Neuronal stem cell (in vitro differentiated cells): ENCODE measurements around the gene IDI1.
"Not testable (repeated sequence)": the region's sequence is repeated elsewhere in the genome, so short reads cannot be mapped to it uniquely, and the experiment has no call there.

ENCODE experiments used
- DNase-seq: peaks from one replicate; pipeline ENCODE4 v3.0.0-alpha.2; 2013; ENCODE audit warnings: low spot score
- H2AFZ ChIP-seq: one replicate; pipeline ENCODE4 v1.6.1; 2013; ENCODE audit warnings: mild to moderate bottlenecking, low read length, inconsistent platforms
- H2AK5ac ChIP-seq: 2 replicates; pipeline ENCODE4 v1.6.1; 2013; ENCODE audit warnings: low read depth, mild to moderate bottlenecking, inconsistent platforms, low read length, moderate library complexity, mixed read lengths
- H2BK120ac ChIP-seq: 2 replicates; pipeline ENCODE4 v1.6.1; 2013; ENCODE audit warnings: low read depth, mild to moderate bottlenecking, inconsistent platforms, low read length, moderate library complexity, mixed read lengths
- H2BK12ac ChIP-seq: one replicate; pipeline ENCODE4 v1.6.1; 2013; ENCODE audit warnings: low read length, inconsistent platforms
- H2BK15ac ChIP-seq: 2 replicates; pipeline ENCODE4 v1.6.1; 2013; ENCODE audit warnings: mild to moderate bottlenecking, low read length, inconsistent platforms, mixed read lengths
- H2BK5ac ChIP-seq: one replicate; pipeline ENCODE4 v1.6.1; 2013; ENCODE audit warnings: inconsistent platforms, mild to moderate bottlenecking, low read length, moderate library complexity
- H3K14ac ChIP-seq: one replicate; pipeline ENCODE4 v1.6.1; 2013; ENCODE audit warnings: low read length, inconsistent platforms
- H3K18ac ChIP-seq: 2 replicates; pipeline ENCODE4 v1.6.1; 2013; ENCODE audit warnings: low read length, inconsistent platforms
- H3K23ac ChIP-seq: 2 replicates; pipeline ENCODE4 v1.6.1; 2013; ENCODE audit warnings: low read depth, mild to moderate bottlenecking, mixed read lengths, low read length, inconsistent platforms; ENCODE audit not compliant: poor library complexity
- H3K27ac ChIP-seq: replicated peaks from 3 replicates; pipeline ENCODE4 v1.5.1; 2013; ENCODE audit warnings: low read length, inconsistent platforms
- H3K27me3 ChIP-seq, 3 experiments: 2 replicates each; pipeline ENCODE4 v1.6.1; 2013; ENCODE audit warnings: low read length in 3 of 3, mild to moderate bottlenecking in 2 of 3, inconsistent platforms in 1 of 3, low read depth in 1 of 3, mixed read lengths in 1 of 3, moderate library complexity in 1 of 3; ENCODE audit not compliant: control insufficient read depth in 3 of 3, insufficient read depth in 3 of 3
- H3K36me3 ChIP-seq, 2 donors: replicated peaks in 1 of 2; 2 replicates each; pipeline ENCODE4 v1.6.1; 2013; ENCODE audit warnings: low read length in 2 of 2; ENCODE audit not compliant: control insufficient read depth in 2 of 2, insufficient read depth in 2 of 2
- H3K4ac ChIP-seq: 2 replicates; pipeline ENCODE4 v1.6.1; 2013; ENCODE audit warnings: inconsistent platforms, mild to moderate bottlenecking, low read length, moderate library complexity
- H3K4me1 ChIP-seq, 2 donors: 1 replicate in 1 of 2; 2 replicates in 1 of 2; pipeline ENCODE4 v1.6.1; 2013; ENCODE audit warnings: low read length in 2 of 2, low read depth in 1 of 2; ENCODE audit not compliant: control insufficient read depth in 2 of 2, insufficient read depth in 1 of 2
- H3K4me2 ChIP-seq: one replicate; pipeline ENCODE4 v1.6.1; 2013; ENCODE audit warnings: mild to moderate bottlenecking, low read length, inconsistent platforms; ENCODE audit not compliant: insufficient read depth, poor library complexity, severe bottlenecking
- H3K4me3 ChIP-seq, 2 donors: 2 replicates each; pipeline ENCODE4 v1.5.1; 2013; ENCODE audit warnings: low read length in 2 of 2, mild to moderate bottlenecking in 2 of 2, inconsistent platforms in 1 of 2, moderate library complexity in 1 of 2
- H3K79me1 ChIP-seq: one replicate; pipeline ENCODE4 v1.6.1; 2013; ENCODE audit warnings: low read depth, mild to moderate bottlenecking, inconsistent platforms, low read length, moderate library complexity
- H3K9ac ChIP-seq: one replicate; pipeline ENCODE4 v1.6.1; 2013; ENCODE audit warnings: mild to moderate bottlenecking, low read depth, low read length, inconsistent platforms; ENCODE audit not compliant: poor library complexity
- H3K9me3 ChIP-seq, 2 donors: replicated peaks in 1 of 2; 2 replicates each; pipeline versions ENCODE3 to v1.6.1; 2013; ENCODE audit warnings: low read length in 2 of 2, mild to moderate bottlenecking in 2 of 2, inconsistent platforms in 1 of 2, low read depth in 1 of 2, mixed read lengths in 1 of 2, moderate library complexity in 1 of 2; ENCODE audit not compliant: control insufficient read depth in 2 of 2, insufficient read depth in 1 of 2
- H4K8ac ChIP-seq: one replicate; pipeline ENCODE4 v1.6.1; 2013; ENCODE audit warnings: low read depth, mild to moderate bottlenecking, inconsistent platforms, low read length, moderate library complexity
- H4K91ac ChIP-seq: one replicate; pipeline ENCODE4 v1.6.1; 2013; ENCODE audit warnings: low read length, low read depth, mild to moderate bottlenecking, inconsistent platforms; ENCODE audit not compliant: poor library complexity
- WGBS, 2 donors: extraction: QIAGEN DNeasy Blood & Tissue Kit; methylation state at CpG; one replicate each; pipeline ENCODE4 v1.1.7; 2013; ENCODE audit warnings: missing lambda C conversion rate in 2 of 2, mixed read lengths in 1 of 2; ENCODE audit not compliant: insufficient read length in 2 of 2, insufficient replicate concordance in 1 of 2; ENCODE audit errors: extremely low coverage in 2 of 2; 5-methylcytosine and 5-hydroxymethylcytosine counted together

The IDI1 gene

DNA sequence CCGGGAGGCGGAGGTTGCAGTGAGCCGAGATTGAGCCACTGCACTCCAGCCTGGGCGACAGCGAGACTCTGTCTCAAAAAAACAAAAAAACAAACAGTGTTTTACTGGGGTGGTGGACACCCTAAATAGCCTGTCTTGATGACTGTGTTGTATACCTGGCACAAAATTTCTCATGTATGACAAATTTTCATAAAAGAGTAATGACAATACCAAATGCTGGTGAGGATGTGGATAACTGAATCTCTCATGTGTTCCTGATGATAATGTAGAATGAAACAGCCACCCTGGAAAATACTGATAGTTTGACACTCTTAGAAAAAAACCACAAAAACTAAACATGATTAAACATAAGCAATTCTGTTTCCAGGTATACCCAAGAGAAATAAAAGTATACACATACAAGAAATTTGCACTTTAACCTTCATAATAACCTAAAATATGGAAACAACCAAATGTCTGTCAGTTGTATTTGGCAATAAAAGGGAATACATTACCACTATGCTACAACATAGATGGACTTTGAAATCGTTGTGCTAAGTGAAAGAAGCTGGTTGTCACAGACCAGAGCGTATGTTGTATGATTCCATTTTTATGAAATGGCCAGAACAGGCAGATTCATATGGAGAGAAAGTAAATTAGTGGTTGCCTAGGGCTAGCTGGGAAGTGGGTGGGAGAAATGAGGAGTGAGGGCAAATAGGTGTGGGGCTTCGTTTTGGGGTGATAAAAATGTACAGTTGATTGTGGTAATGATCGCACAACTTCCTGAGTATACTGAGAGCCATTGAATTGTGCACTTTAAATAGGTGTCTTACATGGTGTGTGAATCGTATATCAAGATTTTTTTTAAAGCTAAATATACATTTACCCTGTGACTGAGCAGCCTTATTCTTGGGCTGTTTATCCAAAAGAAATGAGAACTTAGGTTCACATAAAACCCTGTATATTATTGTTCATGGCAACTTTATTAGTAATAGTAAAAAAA lies 19.8 kb upstream of the IDI1 start:
- Histone ChIP-seq H2BK15ac (no peak overlapping the region), H4K91ac (no peak overlapping the region), H3K4me3 (no peak overlapping the region), H3K9ac (no peak overlapping the region), H3K4me1 (peaks cover 2 to 9% of the 10 kb centered on the region in 2 donors), H3K27me3 (no peaks in the 10 kb centered on the region), H3K4me2 (no peak overlapping the region), H2AFZ (no peak overlapping the region), H3K79me1 (no peaks in the 10 kb centered on the region), H3K14ac (no peak overlapping the region), H3K23ac (no peak overlapping the region), H3K27ac (no peak overlapping the region), H2BK5ac (no peak overlapping the region), H3K4ac (no peak overlapping the region), H2BK120ac (no peak overlapping the region), H4K8ac (no peak overlapping the region), H3K36me3 (peaks cover 2 to 22% of the 10 kb centered on the region in 2 donors), H3K9me3 (no peaks in the 10 kb centered on the region), H2AK5ac (no peak overlapping the region), H2BK12ac (no peak overlapping the region), H3K18ac (no peak overlapping the region)
- WGBS, 2 donors, result no CpG with 5 or more reads among the region's 10 CpGs
- no peak for DNase-seq

DNA sequence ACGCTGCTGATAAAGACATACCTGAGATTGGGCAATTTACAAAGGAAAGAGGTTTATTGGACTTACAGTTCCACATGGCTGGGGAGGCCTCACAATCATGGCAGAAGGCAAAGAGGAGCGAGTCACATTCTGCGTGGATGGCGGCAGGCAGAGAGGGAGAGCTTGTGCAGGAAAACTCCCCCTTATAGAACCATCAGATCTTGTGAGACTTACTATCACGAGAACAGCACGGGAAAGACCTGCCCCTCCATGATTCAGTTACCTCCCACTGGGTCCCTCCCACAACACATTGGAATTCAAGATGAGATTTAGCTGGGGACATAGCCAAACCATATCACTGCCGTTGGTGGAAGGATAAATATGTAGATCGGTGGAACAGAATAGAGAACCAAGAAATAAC lies 17.8 kb upstream of the IDI1 start:
- not testable (repeated sequence) for DNase-seq, H3K4me3 ChIP-seq, H3K36me3 ChIP-seq, H3K27me3 ChIP-seq, H2BK15ac ChIP-seq, H3K79me1 ChIP-seq, H2AK5ac ChIP-seq, H2BK12ac ChIP-seq, H3K27ac ChIP-seq, H3K9me3 ChIP-seq, H2AFZ ChIP-seq, H3K4ac ChIP-seq, H3K14ac ChIP-seq, H2BK5ac ChIP-seq, H2BK120ac ChIP-seq, H3K9ac ChIP-seq, H3K4me2 ChIP-seq, H4K91ac ChIP-seq, H3K18ac ChIP-seq, H3K23ac ChIP-seq, H4K8ac ChIP-seq
- peaks cover 2 to 13% of the 10 kb centered on the region in 2 donors for H3K4me1 ChIP-seq
- WGBS, 2 donors, result no CpG with 5 or more reads among the region's 8 CpGs

DNA sequence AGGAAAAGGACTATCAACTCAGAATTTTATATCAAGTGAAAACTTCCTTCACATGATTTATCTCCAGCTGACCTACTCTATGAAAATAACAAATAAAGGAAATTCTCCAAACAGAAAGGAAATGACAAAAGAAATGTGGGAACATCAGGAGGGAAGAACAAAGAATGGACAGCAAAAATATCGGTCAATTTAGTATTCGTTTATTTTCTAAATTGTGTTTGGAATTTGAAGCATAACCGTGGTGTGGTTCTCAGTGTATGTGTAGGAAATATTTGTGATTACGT lies 16.0 kb upstream of the IDI1 start:
- Histone ChIP-seq H2AFZ (no peak overlapping the region), H3K4me3 (no peak overlapping the region), H3K4me1 (peaks cover 2 to 13% of the 10 kb centered on the region in 2 donors), H4K8ac (no peak overlapping the region), H3K27ac (no peak overlapping the region), H3K9ac (no peak overlapping the region), H2AK5ac (no peak overlapping the region), H2BK15ac (no peak overlapping the region), H3K14ac (no peak overlapping the region), H2BK12ac (no peak overlapping the region), H4K91ac (no peak overlapping the region), H2BK120ac (no peak overlapping the region), H2BK5ac (no peak overlapping the region), H3K23ac (no peak overlapping the region), H3K9me3 (no peaks in the 10 kb centered on the region), H3K18ac (no peak overlapping the region), H3K4ac (no peak overlapping the region), H3K36me3 (peaks cover 2 to 3% of the 10 kb centered on the region in 2 donors), H3K79me1 (peaks cover 2% of the 10 kb centered on the region), H3K27me3 (no peaks in the 10 kb centered on the region), H3K4me2 (no peak overlapping the region)
- no peak for DNase-seq
- 100% methylated on average over 1 to 2 of the region's 4 CpGs for WGBS, 2 donors

DNA sequence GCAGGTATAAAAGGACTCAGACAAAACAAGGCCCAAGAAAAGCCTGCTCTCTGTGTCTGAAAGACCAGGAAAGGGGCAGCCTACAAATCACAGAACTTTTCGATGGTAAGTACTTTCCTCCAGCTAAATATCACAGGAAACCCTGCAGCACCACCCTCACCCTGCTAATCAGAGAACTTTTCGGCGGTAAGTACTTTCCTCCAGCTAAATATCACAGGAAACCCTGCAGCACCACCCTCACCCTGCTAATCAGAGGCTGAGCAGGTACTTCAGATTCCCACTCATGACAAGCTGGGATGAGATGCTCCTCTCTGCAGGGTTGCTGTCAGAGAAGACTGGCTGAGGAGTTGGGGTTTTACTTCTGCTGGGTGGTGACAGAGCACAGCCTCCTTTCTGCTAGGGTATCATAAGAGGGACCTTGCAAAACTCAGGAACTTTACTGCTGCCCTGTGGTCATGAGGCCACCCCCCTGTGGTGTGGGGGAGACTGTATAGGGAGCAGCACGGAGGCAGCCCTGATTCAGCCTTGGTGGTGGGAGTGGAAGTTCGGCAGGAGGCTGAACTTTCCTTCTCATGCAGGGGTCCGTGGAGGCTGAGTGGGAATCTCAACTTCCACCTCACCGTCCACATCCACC lies 14.4 kb upstream of the IDI1 start:
- Histone ChIP-seq H3K36me3 (peaks cover 2 to 3% of the 10 kb centered on the region in 2 donors), H3K18ac (no peak overlapping the region), H3K4me3 (no peak overlapping the region), H2BK12ac (no peak overlapping the region), H2BK5ac (no peak overlapping the region), H4K8ac (no peak overlapping the region), H2AK5ac (no peak overlapping the region), H3K4ac (no peak overlapping the region), H4K91ac (no peak overlapping the region), H2AFZ (no peak overlapping the region), H3K9ac (no peak overlapping the region), H3K27me3 (no peaks in the 10 kb centered on the region), H3K4me1 (peaks cover 2 to 13% of the 10 kb centered on the region in 2 donors), H3K14ac (no peak overlapping the region), H2BK15ac (no peak overlapping the region), H2BK120ac (no peak overlapping the region), H3K9me3 (no peaks in the 10 kb centered on the region), H3K4me2 (no peak overlapping the region), H3K23ac (no peak overlapping the region), H3K79me1 (peaks cover 2% of the 10 kb centered on the region), H3K27ac (no peak overlapping the region)
- no CpG with 5 or more reads among the region's 7 CpGs for WGBS, 2 donors
- DNase-seq, result no peak
